GM21529 (cell line): ENCODE results near the gene NAPSA.
"Not testable (repeated sequence)": the region's sequence is repeated elsewhere in the genome, so short reads cannot be mapped to it uniquely, and the experiment has no call there.

Experiments used
- ATAC-seq: cut with Tn5 transposase; IDR thresholded peaks from one replicate; pipeline ENCODE4 v1.9.1; 2021; ENCODE audit not compliant: unreplicated experiment

NAPSA gene

GRCh38 chr19:50332244-50333038, 33.0 kb downstream of the NAPSA start:
- ATAC-seq: no peak

- ATAC-seq: no peak
Observed at GRCh38 chr19:50331994-50332243, 33.5 kb downstream of the NAPSA start.

- ATAC-seq: no peak
Observed at GRCh38 chr19:50331221-50331993, 34.0 kb downstream of the NAPSA start.

GRCh38 chr19:50330365-50331078, 34.9 kb downstream of the NAPSA start:
- no peak for ATAC-seq

GRCh38 chr19:50329926-50330294, 35.5 kb downstream of the NAPSA start:
- ATAC-seq: not testable (repeated sequence)

- ATAC-seq: peak; percentile 53
Observed at GRCh38 chr19:50329146-50329925, 36.1 kb downstream of the NAPSA start, which contains the start of gene KCNC3. KCNC3 (minus strand) TSS chr19:50329377; CDS start chr19:50329082, 295 bp downstream.

- ATAC-seq: peak; percentile 10
Observed at GRCh38 chr19:50328873-50329145, 36.6 kb downstream of the NAPSA start.

GRCh38 chr19:50328224-50328872, 37.1 kb downstream of the NAPSA start:
- ATAC-seq: no peak

- no peak for ATAC-seq
Observed at GRCh38 chr19:50327461-50328223, 37.8 kb downstream of the NAPSA start.

- ATAC-seq: no peak
Observed at GRCh38 chr19:50327013-50327412, 38.4 kb downstream of the NAPSA start.

GRCh38 chr19:50326101-50326664, 39.3 kb downstream of the NAPSA start:
- no peak for ATAC-seq

GRCh38 chr19:50325310-50326100, 39.9 kb downstream of the NAPSA start:
- ATAC-seq: no peak

GRCh38 chr19:50324331-50324730, 41.1 kb downstream of the NAPSA start:
- ATAC-seq: no peak

- no peak for ATAC-seq
Observed at GRCh38 chr19:50323782-50324133, 41.7 kb downstream of the NAPSA start.

GRCh38 chr19:50322931-50323781, 42.3 kb downstream of the NAPSA start:
- ATAC-seq: no peak

- ATAC-seq: no peak
Observed at GRCh38 chr19:50322234-50322633, 43.2 kb downstream of the NAPSA start.

GRCh38 chr19:50321831-50322230, 43.6 kb downstream of the NAPSA start:
- ATAC-seq: no peak

- ATAC-seq: no peak
Observed at GRCh38 chr19:50320596-50320995, 44.8 kb downstream of the NAPSA start.
